SK-MEL-5 (cell line): ENCODE measurements around the gene TCF12. TPM values are rescaled to one million over a fixed set of nuclear protein-coding genes. Genes with fewer than 3 reads are reported as not detected.

Experiments used
- DNase-seq: peaks from one replicate; pipeline ENCODE4 v3.0.0-alpha.2; 2016; ENCODE audit warnings: low read depth, low spot score
- in situ Hi-C: cut with HindIII; loops from 2 replicates; pipeline ENCODE4 v1.10.0; 2016; ENCODE audit warnings: low sequenced_read_pairs, high pct_unique_total_duplicates, low pct_unique_long_range_greater_than_20kb
- total RNA-seq: library from RNA; depleted of rRNA; stranded (reverse); fragments of >200 nt; shearing (Covaris generic); gene quantifications from 2 replicates; pipeline ENCODE4 v1.2.3, GENCODE V29; 2014

Gene TCF12
- total RNA-seq, 1 experiment from 2014 or later, result 90.2 TPM

- no peak for DNase-seq
- in situ Hi-C loops, result no loop called here
These were observed 265.3 kb downstream of the TCF12 start for GRCh38 chr15:57183614-57184344.

GRCh38 chr15:57184502-57184901 is 266.1 kb downstream of the TCF12 start:
- in situ Hi-C loops, result no loop called here
- no peak for DNase-seq

- in situ Hi-C loops, result no loop called here
These were observed 267.1 kb downstream of the TCF12 start for GRCh38 chr15:57185507-57186074.

GRCh38 chr15:57189466-57189865 is 271.0 kb downstream of the TCF12 start:
- DNase-seq, result no peak
- in situ Hi-C loops, result no loop called here

More at GRCh38 chr15:57185507-57186074, 267.1 kb downstream of the TCF12 start:
- DNase-seq, result no peak

- in situ Hi-C loops, result no loop called here
These were observed 271.8 kb downstream of the TCF12 start for GRCh38 chr15:57190208-57190607.

GRCh38 chr15:57193161-57193560 is 274.7 kb downstream of the TCF12 start:
- no peak for DNase-seq
- in situ Hi-C loops, result no loop called here

More at GRCh38 chr15:57190208-57190607, 271.8 kb downstream of the TCF12 start:
- DNase-seq, result no peak

GRCh38 chr15:57195326-57195725 is 276.9 kb downstream of the TCF12 start:
- in situ Hi-C loops, result no loop called here
- no peak for DNase-seq

GRCh38 chr15:57196865-57197264 is 278.4 kb downstream of the TCF12 start:
- in situ Hi-C loops, result no loop called here

GRCh38 chr15:57198131-57198530 is 279.7 kb downstream of the TCF12 start:
- no peak for DNase-seq
- in situ Hi-C loops, result no loop called here

More at GRCh38 chr15:57196865-57197264, 278.4 kb downstream of the TCF12 start:
- DNase-seq, result no peak

- in situ Hi-C loops, result no loop called here
- no peak for DNase-seq
These were observed 280.3 kb downstream of the TCF12 start for GRCh38 chr15:57198654-57199291.

GRCh38 chr15:57201578-57201977 is 283.1 kb downstream of the TCF12 start:
- in situ Hi-C loops, result no loop called here
- no peak for DNase-seq

- DNase-seq, result no peak
- in situ Hi-C loops, result no loop called here
These were observed 285.5 kb downstream of the TCF12 start for GRCh38 chr15:57203906-57204305.

- in situ Hi-C loops, result no loop called here
- DNase-seq, result no peak
These were observed 286.8 kb downstream of the TCF12 start for GRCh38 chr15:57205027-57205855.

- in situ Hi-C loops, result no loop called here
- no peak for DNase-seq
These were observed 287.6 kb downstream of the TCF12 start for GRCh38 chr15:57205996-57206395.

- peak; percentile 57 for DNase-seq
- in situ Hi-C loops, result no loop called here
These were observed 295.4 kb downstream of the TCF12 start for GRCh38 chr15:57213862-57214261.

- in situ Hi-C loops, result no loop called here
These were observed 296.9 kb downstream of the TCF12 start for GRCh38 chr15:57215326-57215725.

GRCh38 chr15:57215881-57216280 is 297.4 kb downstream of the TCF12 start:
- in situ Hi-C loops, result no loop called here
- DNase-seq, result no peak

More at GRCh38 chr15:57215326-57215725, 296.9 kb downstream of the TCF12 start:
- DNase-seq, result no peak

GRCh38 chr15:57216288-57216687 is 297.8 kb downstream of the TCF12 start:
- in situ Hi-C loops, result no loop called here

More at GRCh38 chr15:57216288-57216687, 297.8 kb downstream of the TCF12 start:
- DNase-seq, result no peak
